Smooth muscle cell (in vitro differentiated cells): Measurements from ENCODE around the gene C11orf91. TPM values are rescaled to one million over a fixed set of nuclear protein-coding genes. Genes with fewer than 3 reads are reported as not detected.

Experiments used
- DNase-seq: peaks from one replicate; lab custom pipeline; 2025; ENCODE audit not compliant: unreplicated experiment; lab: John Stamatoyannopoulos, UW
- H2AFZ ChIP-seq: fragments of 200-600 bp; sonication (generic); 2 replicates; pipeline ENCODE4 v1.6.0; 2016; ENCODE audit warnings: antibody characterized with exemption, low read depth, mild to moderate bottlenecking
- H3F3A ChIP-seq: fragments of 200-600 bp; sonication (generic); 2 replicates; pipeline ENCODE4 v1.6.0; 2017; ENCODE audit warnings: antibody characterized with exemption, low read depth
- H3K27ac ChIP-seq: fragments of 200-600 bp; sonication (generic); 2 replicates; pipeline ENCODE4 v1.5.1; 2016; ENCODE audit warnings: low read depth, mild to moderate bottlenecking
- H3K27me3 ChIP-seq: fragments of 200-600 bp; sonication (generic); 2 replicates; pipeline ENCODE4 v1.6.1; 2016; ENCODE audit warnings: low read depth, mild to moderate bottlenecking
- H3K36me3 ChIP-seq: fragments of 200-600 bp; sonication (generic); 2 replicates; pipeline ENCODE4 v1.5.1; 2016; ENCODE audit warnings: low read depth
- H3K4me1 ChIP-seq: fragments of 200-600 bp; sonication (generic); 2 replicates; pipeline ENCODE4 v1.5.1; 2016; ENCODE audit warnings: low read depth
- H3K4me2 ChIP-seq: fragments of 200-600 bp; sonication (generic); 2 replicates; pipeline ENCODE4 v1.6.0; 2016; ENCODE audit warnings: mild to moderate bottlenecking
- H3K4me3 ChIP-seq: fragments of 200-600 bp; sonication (generic); 2 replicates; pipeline ENCODE4 v1.5.1; 2016; ENCODE audit warnings: mild to moderate bottlenecking
- H3K79me2 ChIP-seq: fragments of 200-600 bp; sonication (generic); 2 replicates; pipeline ENCODE4 v1.6.0; 2016; ENCODE audit warnings: low read depth, mild to moderate bottlenecking
- H3K9ac ChIP-seq: fragments of 200-600 bp; sonication (generic); 2 replicates; pipeline ENCODE4 v1.6.0; 2016; ENCODE audit warnings: low read depth
- H3K9me3 ChIP-seq: fragments of 200-600 bp; sonication (generic); replicated peaks from 2 replicates; pipeline ENCODE4 v1.5.1; 2016; ENCODE audit warnings: low read depth
- H4K20me1 ChIP-seq: fragments of 200-600 bp; sonication (generic); 2 replicates; pipeline ENCODE4 v1.6.0; 2016; ENCODE audit warnings: low read depth
- WGBS: methylation state at CpG from one replicate; pipeline ENCODE4 v1.1.7; 2016; ENCODE audit warnings: low lambda C conversion rate; 5-methylcytosine and 5-hydroxymethylcytosine counted together
- polyA plus RNA-seq: library from polyadenylated mRNA; unstranded; fragments of >200 nt; fragmentation: Nextera tagmentation; extraction: Ambion mirVana; gene quantifications from 2 replicates; pipeline ENCODE4 v1.2.1, GENCODE V29; 2016
- total RNA-seq: library from RNA; depleted of rRNA; stranded (reverse); fragments of >200 nt; gene quantifications from 2 replicates; pipeline ENCODE4 v1.2.3, GENCODE V29; 2014
- TF ChIP-seq, protein P1 (sequence below): fragments of 200-600 bp; sonication (generic); IDR thresholded peaks from 2 replicates; pipeline ENCODE4 v1.5.1; 2017; ENCODE audit warnings: borderline replicate concordance, mild to moderate bottlenecking, antibody characterized with exemption; ENCODE audit not compliant: insufficient read depth, poor library complexity, severe bottlenecking

The C11orf91 gene, protein sequence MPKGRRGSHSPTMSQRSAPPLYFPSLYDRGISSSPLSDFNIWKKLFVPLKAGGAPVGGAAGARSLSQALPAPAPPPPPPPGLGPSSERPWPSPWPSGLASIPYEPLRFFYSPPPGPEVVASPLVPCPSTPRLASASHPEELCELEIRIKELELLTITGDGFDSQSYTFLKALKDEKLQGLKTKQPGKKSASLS
- total RNA-seq (not detected in 2 replicates), polyA plus RNA-seq (0.57 and 0.91 TPM in 2 replicates)

DNA sequence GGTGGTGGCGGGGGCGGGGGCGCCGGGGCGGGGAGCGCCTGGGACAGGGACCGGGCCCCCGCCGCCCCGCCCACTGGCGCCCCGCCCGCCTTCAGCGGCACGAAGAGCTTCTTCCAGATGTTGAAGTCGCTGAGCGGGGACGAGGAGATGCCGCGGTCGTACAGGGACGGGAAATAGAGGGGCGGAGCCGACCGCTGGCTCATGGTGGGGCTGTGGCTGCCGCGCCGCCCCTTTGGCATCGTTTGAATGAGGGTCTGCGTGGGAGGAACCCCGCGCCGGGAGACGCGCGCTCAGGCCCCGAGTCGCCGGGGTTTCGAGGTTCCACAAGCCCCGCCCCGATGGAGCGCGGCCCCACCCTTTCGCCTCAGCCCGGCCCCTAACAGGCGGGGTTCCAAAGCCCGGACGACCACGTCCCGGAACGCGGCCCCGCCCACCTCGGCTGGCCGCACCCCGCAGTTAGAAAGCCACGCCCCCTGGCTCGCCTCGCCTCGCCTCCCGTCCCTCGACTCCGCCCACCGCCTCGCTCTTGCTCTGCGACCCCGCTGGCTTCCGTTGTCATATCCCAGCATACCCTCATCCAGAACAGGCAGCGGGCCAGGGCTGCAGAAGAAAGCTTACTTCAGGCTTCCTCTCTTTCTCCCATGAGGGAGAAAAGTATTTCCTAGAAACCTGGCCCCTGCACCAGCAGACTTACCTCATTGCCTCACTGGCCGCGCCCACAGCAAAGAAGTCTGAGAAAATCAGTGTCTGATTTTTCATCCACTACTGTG, at the start of gene C11orf91:
Gene C11orf91, minus strand, starts transcription at position 325 of the 770 bp plus-strand sequence. Its CDS starts 86 bp downstream, at position 239.
- Histone ChIP-seq H2AFZ (no peak within 1 kb of the TSS), H3K27me3 (no peaks in the 10 kb centered on the region), H3K9me3 (no peaks in the 10 kb centered on the region), H3K4me1 (peaks cover 20% of the 10 kb centered on the region), H4K20me1 (no peaks in the 10 kb centered on the region), H3F3A (peaks cover 9% of the 10 kb centered on the region), H3K27ac (peak within 1 kb of the TSS; percentile 85), H3K4me3 (peak within 1 kb of the TSS; percentile 44), H3K79me2 (no peaks in the 10 kb centered on the region), H3K9ac (peak within 1 kb of the TSS; percentile 72), H3K4me2 (peak within 1 kb of the TSS; percentile 81), H3K36me3 (no peaks in the 10 kb centered on the region)
- TF ChIP-seq, protein P1, sequence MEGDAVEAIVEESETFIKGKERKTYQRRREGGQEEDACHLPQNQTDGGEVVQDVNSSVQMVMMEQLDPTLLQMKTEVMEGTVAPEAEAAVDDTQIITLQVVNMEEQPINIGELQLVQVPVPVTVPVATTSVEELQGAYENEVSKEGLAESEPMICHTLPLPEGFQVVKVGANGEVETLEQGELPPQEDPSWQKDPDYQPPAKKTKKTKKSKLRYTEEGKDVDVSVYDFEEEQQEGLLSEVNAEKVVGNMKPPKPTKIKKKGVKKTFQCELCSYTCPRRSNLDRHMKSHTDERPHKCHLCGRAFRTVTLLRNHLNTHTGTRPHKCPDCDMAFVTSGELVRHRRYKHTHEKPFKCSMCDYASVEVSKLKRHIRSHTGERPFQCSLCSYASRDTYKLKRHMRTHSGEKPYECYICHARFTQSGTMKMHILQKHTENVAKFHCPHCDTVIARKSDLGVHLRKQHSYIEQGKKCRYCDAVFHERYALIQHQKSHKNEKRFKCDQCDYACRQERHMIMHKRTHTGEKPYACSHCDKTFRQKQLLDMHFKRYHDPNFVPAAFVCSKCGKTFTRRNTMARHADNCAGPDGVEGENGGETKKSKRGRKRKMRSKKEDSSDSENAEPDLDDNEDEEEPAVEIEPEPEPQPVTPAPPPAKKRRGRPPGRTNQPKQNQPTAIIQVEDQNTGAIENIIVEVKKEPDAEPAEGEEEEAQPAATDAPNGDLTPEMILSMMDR, result no peak
- DNase-seq, result peak; percentile 94
- WGBS, result 3% methylated on average over 23 of the region's 72 CpGs

DNA sequence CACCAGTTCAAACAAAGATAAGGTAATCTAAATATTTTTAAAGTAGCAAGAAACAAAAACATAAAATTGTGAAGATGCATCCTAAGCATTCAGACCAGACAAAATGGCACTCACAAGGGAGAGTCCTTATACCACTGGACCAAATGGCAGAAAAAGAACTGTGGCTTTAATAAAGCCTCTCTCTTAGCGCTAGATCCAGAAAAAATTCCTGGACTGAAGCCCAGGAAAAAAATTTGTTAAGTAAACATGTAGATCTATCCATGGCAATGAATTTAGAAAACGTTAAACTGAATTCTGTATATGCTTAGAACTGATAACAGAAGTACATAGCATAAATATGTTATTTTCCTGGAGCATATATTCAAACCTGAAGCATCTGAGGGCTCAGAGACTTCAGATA, 47.4 kb upstream of the C11orf91 start:
- H3K36me3 ChIP-seq, result no peaks in the 10 kb centered on the region
- H3K9me3 ChIP-seq, result no peaks in the 10 kb centered on the region
- WGBS, result 41% methylated on average over 2 of the region's 2 CpGs

DNA sequence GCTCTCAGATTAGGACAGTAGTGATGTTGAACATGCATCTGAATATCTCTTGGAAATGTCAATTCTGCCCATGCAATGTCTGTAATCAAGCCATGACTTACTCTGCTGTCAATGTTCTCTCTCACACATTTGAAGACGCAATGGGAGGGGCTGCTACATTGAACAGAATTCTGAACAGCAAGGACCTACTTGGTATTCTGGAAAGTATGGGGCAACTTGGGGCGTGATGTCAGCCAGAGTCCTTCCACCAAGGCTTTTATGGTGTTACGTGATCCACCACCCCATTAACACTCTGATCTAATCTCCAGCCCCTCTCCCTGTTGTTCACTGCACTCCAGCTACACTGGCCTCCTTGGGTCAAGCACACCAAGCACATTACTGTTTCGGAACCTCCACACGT, 42.7 kb upstream of the C11orf91 start:
- Histone ChIP-seq H3K27me3 (no peaks in the 10 kb centered on the region), H3K4me3 (no peak overlapping the region), H3K27ac (no peak overlapping the region), H3K79me2 (no peaks in the 10 kb centered on the region), H3K9me3 (no peaks in the 10 kb centered on the region), H3F3A (no peaks in the 10 kb centered on the region), H2AFZ (no peak overlapping the region), H3K36me3 (no peaks in the 10 kb centered on the region), H3K4me1 (no peaks in the 10 kb centered on the region), H4K20me1 (no peaks in the 10 kb centered on the region), H3K9ac (no peak overlapping the region), H3K4me2 (no peak overlapping the region)
- no peak for DNase-seq
- TF ChIP-seq, protein P1, result no peak
- WGBS, result 75% methylated on average over 5 of the region's 5 CpGs

More for the DNA sequence above, 47.4 kb upstream of the C11orf91 start:
- no peaks in the 10 kb centered on the region for H3K4me1 ChIP-seq
- H3K27ac ChIP-seq, result no peak overlapping the region
- no peaks in the 10 kb centered on the region for H4K20me1 ChIP-seq
- H3F3A ChIP-seq, result no peaks in the 10 kb centered on the region
- no peak for DNase-seq
- H3K4me3 ChIP-seq, result no peak overlapping the region
- no peak overlapping the region for H3K4me2 ChIP-seq
- TF ChIP-seq, protein P1, result no peak
- no peaks in the 10 kb centered on the region for H3K27me3 ChIP-seq
- H3K79me2 ChIP-seq, result no peaks in the 10 kb centered on the region
- no peak overlapping the region for H3K9ac ChIP-seq
- no peak overlapping the region for H2AFZ ChIP-seq
